MM.1S (cell line): ENCODE results near the gene ACTA1.
"Not testable (repeated sequence)": the region's sequence is repeated elsewhere in the genome, so short reads cannot be mapped to it uniquely, and the experiment has no call there.

ENCODE experiments used
- DNase-seq: peaks from one replicate; pipeline ENCODE4 v3.0.0-alpha.2; 2015
- H2AFZ ChIP-seq: fragments of 300-600 bp; sonication (generic); 2 replicates; pipeline ENCODE4 v1.6.0; 2016; ENCODE audit warnings: antibody characterized with exemption, low read length
- H3F3A ChIP-seq: fragments of 300-600 bp; sonication (generic); 2 replicates; pipeline ENCODE4 v1.6.1; 2016; ENCODE audit warnings: mild to moderate bottlenecking, antibody characterized with exemption, low read length, moderate library complexity, mixed read lengths; ENCODE audit not compliant: insufficient read depth
- H3K27ac ChIP-seq: fragments of 300-600 bp; sonication (generic); 2 replicates; pipeline ENCODE4 v1.5.1; 2016; ENCODE audit warnings: mild to moderate bottlenecking, low read length
- H3K27me3 ChIP-seq: fragments of 300-600 bp; sonication (generic); replicated peaks from 2 replicates; pipeline ENCODE4 v1.6.0; 2016; ENCODE audit warnings: low read length; ENCODE audit not compliant: insufficient read depth
- H3K36me3 ChIP-seq: fragments of 300-600 bp; sonication (generic); replicated peaks from 2 replicates; pipeline ENCODE4 v1.6.1; 2016; ENCODE audit warnings: mild to moderate bottlenecking, low read length, mixed read lengths; ENCODE audit not compliant: insufficient read depth
- H3K4me1 ChIP-seq: fragments of 300-600 bp; sonication (generic); 2 replicates; pipeline ENCODE4 v1.6.1; 2016; ENCODE audit warnings: low read length, mixed read lengths
- H3K4me2 ChIP-seq: fragments of 300-600 bp; sonication (generic); 2 replicates; pipeline ENCODE4 v1.6.0; 2016; ENCODE audit warnings: low read depth, low read length
- H3K4me3 ChIP-seq: fragments of 300-600 bp; sonication (generic); 2 replicates; pipeline ENCODE4 v1.5.1; 2016; ENCODE audit warnings: low read length, mixed read lengths
- H3K79me2 ChIP-seq: fragments of 300-600 bp; sonication (generic); 2 replicates; pipeline ENCODE4 v1.6.1; 2016; ENCODE audit warnings: mixed run types, low read length, mixed read lengths
- H3K9ac ChIP-seq: fragments of 300-600 bp; sonication (generic); 2 replicates; pipeline ENCODE4 v1.6.1; 2016; ENCODE audit warnings: low read length, mixed read lengths
- H3K9me2 ChIP-seq: fragments of 300-600 bp; sonication (generic); replicated peaks from 2 replicates; pipeline ENCODE4 v1.6.1; 2016; ENCODE audit warnings: mild to moderate bottlenecking, low read length, mixed read lengths; ENCODE audit not compliant: insufficient read depth
- H3K9me3 ChIP-seq: fragments of 300-600 bp; sonication (generic); replicated peaks from 2 replicates; pipeline ENCODE4 v1.6.1; 2016; ENCODE audit warnings: mild to moderate bottlenecking, low read length, mixed read lengths; ENCODE audit not compliant: insufficient read depth
- H4K20me1 ChIP-seq: fragments of 300-600 bp; sonication (generic); 2 replicates; pipeline ENCODE4 v1.6.1; 2016; ENCODE audit warnings: mild to moderate bottlenecking, low read length, moderate library complexity, mixed read lengths; ENCODE audit not compliant: insufficient read depth
- CTCF ChIP-seq: fragments of 300-600 bp; sonication (generic); IDR thresholded peaks from 2 replicates; pipeline ENCODE4 v1.5.1; 2016; ENCODE audit warnings: antibody characterized with exemption, low read length, mixed read lengths
- EZH2 ChIP-seq: fragments of 300-600 bp; sonication (generic); optimal IDR thresholded peaks from 2 replicates; pipeline ENCODE3; 2017; ENCODE audit warnings: low read depth, mild to moderate bottlenecking, antibody characterized with exemption, low read length, mixed read lengths
- EZH2phosphoT487 ChIP-seq: fragments of 300-600 bp; sonication (generic); IDR thresholded peaks from 2 replicates; pipeline ENCODE4 v1.6.1; 2018; ENCODE audit warnings: antibody characterized with exemption, low read length

ACTA1 gene

DNA sequence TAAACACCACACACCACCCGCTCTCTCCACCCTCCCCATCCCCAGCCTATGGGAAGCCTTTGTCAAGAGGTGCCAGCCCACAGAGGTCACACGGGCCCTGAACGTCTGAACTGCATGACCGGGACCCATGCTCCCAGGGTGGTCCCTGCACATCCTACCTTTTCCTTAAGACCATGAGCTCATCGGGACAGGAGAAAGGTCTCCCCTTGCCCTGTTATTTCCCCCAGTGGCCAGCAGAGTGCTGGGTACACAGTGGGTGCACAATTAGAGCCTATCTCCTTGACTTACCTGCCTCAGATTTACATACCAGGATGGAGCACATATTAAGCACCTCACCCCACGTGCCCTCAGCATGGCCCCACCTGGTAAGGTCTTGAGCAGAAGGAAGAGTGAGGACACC is 30.9 kb downstream of the ACTA1 start:
- DNase-seq = no peak
- H3K36me3 ChIP-seq = no peaks in the 10 kb centered on the region
- H3F3A ChIP-seq = no peaks in the 10 kb centered on the region
- no peaks in the 10 kb centered on the region for H3K79me2 ChIP-seq
- no peak overlapping the region for H3K4me3 ChIP-seq
- no peaks in the 10 kb centered on the region for H3K9me3 ChIP-seq
- no peaks in the 10 kb centered on the region for H3K27me3 ChIP-seq
- H3K9me2 ChIP-seq = no peaks in the 10 kb centered on the region
- H3K4me1 ChIP-seq = no peaks in the 10 kb centered on the region
- no peak overlapping the region for H2AFZ ChIP-seq
- TF ChIP-seq CTCF (no peak), EZH2 (no peak), EZH2phosphoT487 (no peak)
- H3K27ac ChIP-seq = no peak overlapping the region
- no peak overlapping the region for H3K9ac ChIP-seq
- no peaks in the 10 kb centered on the region for H4K20me1 ChIP-seq
- no peak overlapping the region for H3K4me2 ChIP-seq

DNA sequence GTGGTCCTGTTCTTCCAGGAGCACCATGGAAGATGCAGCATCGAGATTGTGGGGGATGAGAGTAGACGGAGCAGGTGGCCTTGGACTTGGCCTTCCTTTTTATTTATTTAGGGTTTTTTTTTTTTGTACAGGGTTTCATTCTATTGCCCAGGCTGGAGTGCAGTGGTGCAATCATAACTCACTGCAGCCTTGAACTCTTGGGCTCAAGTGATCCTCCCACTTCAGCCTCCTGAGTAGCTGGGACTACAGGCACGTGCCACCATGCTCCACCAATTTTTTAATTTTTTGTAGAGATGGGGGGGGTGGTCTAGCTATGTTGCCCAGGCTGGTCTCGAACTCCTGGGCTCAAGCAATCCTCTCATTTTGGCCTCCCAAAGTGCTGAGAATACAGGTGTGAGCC is 31.6 kb downstream of the ACTA1 start:
- not testable (repeated sequence) for H3K79me2 ChIP-seq, H3K4me3 ChIP-seq, H3K27ac ChIP-seq, H3K27me3 ChIP-seq, H2AFZ ChIP-seq, H3K36me3 ChIP-seq, H3K4me1 ChIP-seq, H4K20me1 ChIP-seq, H3K9ac ChIP-seq, H3K4me2 ChIP-seq, H3K9me2 ChIP-seq, H3F3A ChIP-seq, DNase-seq, H3K9me3 ChIP-seq

DNA sequence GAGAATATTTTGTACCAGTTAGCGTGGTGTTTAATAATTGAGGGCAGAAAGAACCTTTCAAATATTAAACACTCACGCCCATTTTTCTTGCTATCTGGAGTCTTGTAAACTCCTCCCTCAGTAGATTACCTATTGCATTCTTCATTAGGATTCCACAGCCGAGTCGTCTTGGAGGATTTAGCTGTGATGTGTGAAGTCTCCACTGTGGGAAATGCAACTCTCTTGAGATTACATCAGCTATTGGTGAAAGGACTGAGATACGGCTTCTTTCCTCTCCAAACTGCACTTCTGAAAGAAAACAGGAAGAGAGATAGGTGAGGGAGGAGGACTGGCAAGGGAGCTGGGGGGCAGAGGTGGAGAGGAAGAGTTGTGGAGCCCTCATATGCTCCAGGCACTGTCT is 36.1 kb downstream of the ACTA1 start:
- Histone ChIP-seq H3K4me2 (no peak overlapping the region), H3K79me2 (no peaks in the 10 kb centered on the region), H3K9ac (no peak overlapping the region), H2AFZ (no peak overlapping the region), H4K20me1 (no peaks in the 10 kb centered on the region), H3K36me3 (no peaks in the 10 kb centered on the region), H3K4me1 (no peaks in the 10 kb centered on the region), H3K4me3 (no peak overlapping the region), H3F3A (no peaks in the 10 kb centered on the region), H3K9me3 (no peaks in the 10 kb centered on the region), H3K27ac (no peak overlapping the region), H3K9me2 (no peaks in the 10 kb centered on the region), H3K27me3 (no peaks in the 10 kb centered on the region)
- TF ChIP-seq EZH2phosphoT487 (no peak), CTCF (no peak), EZH2 (no peak)
- DNase-seq = no peak

DNA sequence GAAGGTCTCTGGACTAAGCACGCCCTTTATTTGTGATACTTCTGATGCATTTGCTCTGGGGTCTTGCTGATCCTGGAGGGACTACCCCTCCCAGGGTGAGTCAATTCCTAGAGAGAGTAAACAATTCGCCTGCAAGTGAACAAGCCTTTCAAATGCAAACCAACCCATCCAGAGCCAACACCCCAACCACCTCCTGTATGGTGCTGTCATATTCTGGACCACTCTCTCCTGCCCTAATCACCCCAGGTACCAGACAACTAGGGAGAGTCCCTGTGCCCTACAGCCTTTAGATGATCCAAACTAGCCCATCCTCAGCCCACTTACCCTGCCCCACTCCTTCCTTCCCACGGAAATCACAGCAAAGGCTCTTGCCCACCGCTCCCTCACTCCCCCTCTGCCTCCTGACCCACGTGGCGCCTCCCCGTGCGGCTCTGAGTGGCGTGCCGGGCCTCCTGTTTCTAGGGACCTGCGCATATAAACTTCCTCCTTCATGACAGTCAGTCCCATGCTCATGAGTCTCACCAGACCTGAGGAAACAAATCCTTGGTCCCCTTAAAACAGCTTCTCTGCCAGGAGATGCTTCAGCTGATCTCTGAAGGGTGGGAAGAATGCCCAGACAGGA is 37.2 kb downstream of the ACTA1 start:
- DNase-seq = no peak
- TF ChIP-seq CTCF = no peak
- no peak for TF ChIP-seq EZH2phosphoT487
- TF ChIP-seq EZH2 = no peak

GRCh38 chr1:229394517-229394916 is 39.4 kb downstream of the ACTA1 start:
- H3K4me3 ChIP-seq, H4K20me1 ChIP-seq, H3F3A ChIP-seq, H2AFZ ChIP-seq, H3K79me2 ChIP-seq, H3K4me2 ChIP-seq, H3K4me1 ChIP-seq, H3K36me3 ChIP-seq, H3K9me3 ChIP-seq, H3K27me3 ChIP-seq, DNase-seq, H3K9me2 ChIP-seq, H3K9ac ChIP-seq, H3K27ac ChIP-seq: not testable (repeated sequence)

More for the DNA sequence above, 37.2 kb downstream of the ACTA1 start:
- Histone ChIP-seq H3K4me3 (no peak overlapping the region), H3K27ac (no peak overlapping the region), H4K20me1 (no peaks in the 10 kb centered on the region), H3K4me1 (no peaks in the 10 kb centered on the region), H3K79me2 (no peaks in the 10 kb centered on the region), H2AFZ (no peak overlapping the region), H3K4me2 (no peak overlapping the region), H3K27me3 (no peaks in the 10 kb centered on the region), H3K9ac (no peak overlapping the region), H3K9me3 (no peaks in the 10 kb centered on the region), H3K9me2 (no peaks in the 10 kb centered on the region), H3K36me3 (no peaks in the 10 kb centered on the region), H3F3A (no peaks in the 10 kb centered on the region)
